Stimulated activated CD8-positive, alpha-beta memory T cell treated with anti-CD3 and anti-CD28 coated beads, Interleukin-2, amount 100 ng/mL, for 48 hours (primary cell): ENCODE measurements around the gene ANKK1.

ENCODE experiments used
- DNase-seq, 2 donors: peaks; one replicate each; pipeline ENCODE4 v3.0.0-alpha.2; 2020; ENCODE audit warnings: low read depth in 2 of 2

ANKK1 gene

DNA sequence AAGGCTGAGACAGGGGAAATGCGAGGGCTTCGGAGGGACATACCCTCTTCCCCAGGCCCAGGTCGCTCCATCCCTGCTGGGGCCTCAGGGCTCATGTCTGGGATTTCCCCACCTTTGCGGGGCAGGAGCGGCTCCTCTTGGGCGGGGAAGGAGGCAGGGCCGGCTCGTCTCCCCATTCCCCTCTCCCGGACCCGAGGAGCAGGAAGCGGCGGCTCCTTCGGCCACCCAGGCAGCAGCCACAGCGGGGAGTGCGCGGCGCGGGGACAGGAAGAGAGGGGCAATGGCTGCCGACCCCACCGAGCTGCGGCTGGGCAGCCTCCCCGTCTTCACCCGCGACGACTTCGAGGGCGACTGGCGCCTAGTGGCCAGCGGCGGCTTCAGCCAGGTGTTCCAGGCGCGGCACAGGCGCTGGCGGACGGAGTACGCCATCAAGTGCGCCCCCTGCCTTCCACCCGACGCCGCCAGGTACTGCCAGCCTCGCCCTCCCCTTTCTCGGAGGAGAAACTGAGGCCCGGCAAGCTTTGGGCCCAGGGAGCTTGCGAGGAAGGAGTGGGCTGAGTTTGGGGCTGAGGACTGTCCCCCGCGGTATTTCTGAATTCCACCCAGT lies at the start of gene ANKK1:
ANKK1 (plus strand) TSS at position 175 of the 607 bp plus-strand sequence; CDS start at position 281, 106 bp downstream.
- DNase-seq: no peak

DNA sequence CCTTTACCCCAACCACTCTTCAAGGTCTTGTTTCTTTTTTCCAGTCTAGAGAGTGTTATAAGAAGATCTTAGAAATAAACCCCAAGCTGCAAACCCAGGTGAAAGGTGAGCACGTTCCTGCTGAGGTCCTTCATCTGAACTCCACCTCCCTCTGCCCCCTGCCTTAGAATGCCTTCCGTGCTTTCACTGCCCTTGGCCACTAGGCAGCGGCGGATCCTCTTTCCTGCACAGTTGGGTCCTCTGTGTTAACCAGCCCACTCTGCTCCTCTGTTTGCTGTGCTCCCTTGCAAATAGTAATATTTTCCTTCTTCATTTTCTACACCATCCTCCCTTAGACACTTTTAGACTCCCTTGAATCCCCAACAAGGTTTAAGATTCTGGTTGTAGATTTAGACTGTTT lies 48.8 kb upstream of the ANKK1 start:
- DNase-seq: no peak

DNA sequence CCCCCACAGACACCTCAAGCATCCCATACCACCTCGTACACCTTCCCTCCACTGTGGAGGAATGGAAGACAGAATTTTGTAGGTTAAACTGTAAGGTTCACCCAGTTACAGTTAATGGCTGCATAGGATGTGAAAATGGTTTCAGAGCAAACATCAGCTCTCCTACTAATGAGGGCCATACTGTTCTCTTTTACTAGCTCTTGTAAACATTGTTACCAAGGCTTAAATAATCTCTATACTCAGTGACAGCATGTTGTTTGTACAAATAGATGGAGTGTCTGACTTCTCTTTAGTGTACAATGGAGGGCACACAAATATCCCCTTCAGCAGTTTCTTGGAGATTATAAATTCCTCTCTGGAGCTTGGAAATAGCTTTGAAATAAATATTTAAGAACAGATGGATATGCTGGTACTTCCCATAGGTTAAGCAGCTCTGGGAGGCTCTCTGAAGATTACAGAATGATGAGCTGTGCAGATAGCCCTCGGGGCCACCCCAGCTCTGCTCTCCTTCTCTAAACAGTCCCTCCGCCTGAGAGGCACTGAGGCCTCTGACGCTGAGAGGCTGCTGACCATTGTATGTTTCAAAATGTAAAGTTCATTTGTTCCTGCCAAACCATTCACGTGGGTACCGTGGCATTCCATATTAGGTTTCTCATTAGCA lies 47.5 kb upstream of the ANKK1 start:
- DNase-seq: no peak

DNA sequence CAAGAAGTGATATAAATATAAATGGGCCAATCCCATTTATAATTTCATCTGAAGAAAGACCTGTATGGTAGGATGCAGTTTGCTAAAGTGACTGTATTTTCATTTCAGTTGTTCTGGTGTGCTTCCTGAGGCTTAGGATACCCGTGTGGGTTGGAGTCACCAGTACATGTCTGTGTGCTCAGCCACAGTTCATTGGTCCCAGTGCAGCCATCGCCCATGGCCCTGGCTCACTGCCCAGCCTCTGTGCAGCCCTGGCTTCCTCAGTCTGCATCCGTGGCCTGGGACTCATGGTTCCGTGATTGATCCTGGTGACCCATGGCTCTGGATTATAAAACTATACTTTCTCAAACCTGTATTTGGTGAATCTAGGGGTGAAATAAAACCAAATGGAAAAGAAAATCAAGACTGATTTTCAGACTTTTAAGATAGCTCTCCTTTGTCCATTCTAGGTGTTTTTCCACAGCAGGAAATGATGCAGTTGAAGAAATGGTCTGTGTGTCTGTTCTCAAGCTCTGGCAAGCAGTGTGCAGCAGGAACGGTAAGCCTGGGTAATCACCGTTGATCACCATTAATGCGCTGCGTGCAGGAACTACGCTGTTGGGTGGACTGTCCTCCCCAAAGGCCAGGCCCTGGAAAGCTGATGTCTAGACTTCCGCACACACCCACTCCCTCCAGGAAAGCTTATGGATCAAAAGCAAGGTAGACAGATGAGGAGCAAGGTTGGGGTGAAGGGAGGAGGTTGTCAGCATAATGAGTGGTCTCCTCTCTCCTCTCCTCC lies 46.0 kb upstream of the ANKK1 start:
- DNase-seq: no peak

DNA sequence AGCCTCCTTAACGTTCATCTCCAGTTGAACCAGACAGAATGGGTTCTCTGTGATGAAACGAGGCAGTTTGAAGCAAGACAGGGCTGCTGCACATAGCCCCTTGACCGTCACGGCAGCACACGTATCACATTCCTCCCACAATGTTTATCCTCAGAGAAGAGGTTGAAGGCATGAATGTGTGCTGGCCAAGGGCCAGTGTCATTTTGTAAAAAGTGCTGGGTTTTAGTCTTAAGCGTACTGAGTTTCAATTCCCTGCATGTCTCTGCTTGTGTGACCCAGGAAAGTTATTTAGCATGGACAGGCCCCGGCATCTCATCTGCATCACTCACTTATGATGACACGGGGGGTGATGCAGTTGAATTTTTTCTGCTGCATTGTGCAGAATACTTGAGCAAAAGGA lies 41.6 kb upstream of the ANKK1 start:
- DNase-seq: no peak

GRCh38 chr11:113349528-113349927 lies 38.1 kb upstream of the ANKK1 start:
- DNase-seq: no peak

GRCh38 chr11:113350336-113351067 lies 37.1 kb upstream of the ANKK1 start:
- no peak for DNase-seq

DNA sequence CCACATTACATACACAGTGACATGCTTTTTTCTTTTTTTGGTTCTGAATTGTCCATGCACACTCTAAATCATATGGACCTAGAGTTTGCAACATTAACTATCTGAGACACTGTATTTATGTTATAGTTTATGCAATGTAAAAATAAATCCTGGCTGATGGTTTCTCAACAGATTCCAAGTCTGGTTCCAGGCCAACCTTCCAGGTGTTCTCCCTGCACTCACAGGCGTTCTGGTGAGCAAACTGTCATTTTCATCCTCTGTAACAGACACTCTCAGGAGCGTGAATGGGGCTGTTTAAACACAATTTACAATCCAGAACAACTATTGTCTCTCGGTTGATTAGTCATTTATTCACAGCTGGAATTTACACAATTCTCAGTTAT lies 36.5 kb upstream of the ANKK1 start:
- no peak for DNase-seq

DNA sequence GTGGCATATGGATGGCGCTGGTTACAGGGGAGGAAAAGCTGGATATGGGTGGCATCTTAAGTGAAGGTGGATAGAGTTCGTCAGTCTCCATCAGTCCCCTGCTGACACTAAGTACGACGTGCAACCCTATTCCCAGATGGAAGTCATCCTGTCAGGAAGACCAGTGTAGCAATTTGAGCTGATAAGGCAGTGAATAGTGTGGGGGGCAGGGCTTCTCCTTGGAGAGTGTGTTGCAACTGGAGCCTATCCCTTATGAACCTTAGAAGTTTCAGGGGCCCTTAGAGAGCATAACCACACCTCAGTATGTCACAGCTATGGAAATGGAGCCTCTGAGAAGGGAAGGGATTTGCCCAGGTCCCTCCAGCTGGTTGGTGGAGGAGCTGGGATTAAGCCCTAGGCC lies 36.1 kb upstream of the ANKK1 start:
- no peak for DNase-seq

GRCh38 chr11:113356203-113356602 lies 31.4 kb upstream of the ANKK1 start:
- DNase-seq: no peak

GRCh38 chr11:113363406-113363805 lies 24.2 kb upstream of the ANKK1 start:
- DNase-seq: no peak

- DNase-seq: no peak
Measured at GRCh38 chr11:113363996-113364641, 23.5 kb upstream of the ANKK1 start.

GRCh38 chr11:113365895-113366294 lies 21.7 kb upstream of the ANKK1 start:
- DNase-seq: no peak

GRCh38 chr11:113369411-113369810 lies 18.2 kb upstream of the ANKK1 start:
- no peak for DNase-seq

DNA sequence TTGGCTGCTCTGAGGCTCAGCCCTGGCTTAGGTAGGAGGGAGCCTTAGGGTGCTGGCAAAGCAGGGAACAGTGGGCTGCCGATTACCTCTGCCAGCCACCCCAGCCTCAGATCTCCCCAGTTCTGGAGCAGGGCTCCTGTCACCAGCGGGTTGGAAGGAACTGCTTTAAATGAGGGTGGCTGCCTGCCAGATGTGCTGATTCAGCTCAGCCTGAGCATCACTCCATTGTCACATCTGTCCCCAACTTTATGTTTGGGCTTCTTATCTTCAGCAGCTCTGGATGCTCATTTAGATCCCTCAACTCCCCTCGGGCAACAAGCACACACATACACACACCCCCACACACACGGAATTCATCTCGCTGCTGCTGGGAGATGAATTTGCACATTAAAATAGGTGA lies 16.9 kb upstream of the ANKK1 start:
- no peak for DNase-seq

DNA sequence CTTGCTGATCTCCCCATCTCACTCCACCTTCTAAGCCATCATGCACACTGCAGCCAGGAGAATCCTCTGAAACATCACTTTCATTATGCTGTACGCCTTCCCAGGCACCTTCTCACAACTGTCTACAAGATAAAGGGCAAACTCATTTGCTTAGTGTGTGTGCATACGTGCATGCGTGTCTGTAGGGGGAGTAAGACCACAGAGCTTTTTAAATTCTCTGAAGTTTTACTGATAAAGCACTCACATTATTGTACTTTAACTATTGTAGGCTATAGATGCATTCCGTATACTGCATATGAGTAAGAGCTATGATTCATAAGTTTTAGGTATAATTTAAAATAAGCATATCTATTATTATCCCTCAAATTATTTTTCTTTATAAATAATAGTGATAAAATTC lies 15.3 kb upstream of the ANKK1 start:
- no peak for DNase-seq

- DNase-seq: no peak
Measured at GRCh38 chr11:113373306-113373705, 14.3 kb upstream of the ANKK1 start.

DNA sequence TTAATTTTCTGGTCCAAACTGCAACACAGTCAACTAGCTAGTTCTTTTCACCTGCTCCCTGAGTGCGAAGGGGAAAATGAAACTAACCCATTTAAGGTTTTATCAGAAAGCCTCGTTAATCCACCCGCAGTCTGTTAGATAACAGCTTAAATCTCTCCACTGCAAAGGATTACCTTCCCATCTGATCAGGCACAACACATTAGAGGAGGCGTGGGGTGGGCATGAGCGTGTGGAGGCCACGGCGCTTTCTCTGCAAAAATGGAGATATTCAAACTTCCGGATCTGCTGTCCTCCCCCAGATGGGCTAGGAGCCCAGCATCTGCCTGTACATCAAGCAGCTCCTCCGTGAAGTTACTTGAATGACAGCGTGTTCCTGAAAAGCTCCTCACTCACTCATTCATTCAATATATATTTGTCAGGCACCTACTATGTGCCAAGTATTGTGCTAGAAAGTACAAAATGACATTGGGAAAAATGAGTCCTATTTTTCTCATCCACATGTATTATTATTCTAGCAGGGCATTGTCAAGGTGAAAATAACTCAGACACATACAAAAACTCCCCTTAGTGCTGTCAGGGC lies 13.5 kb upstream of the ANKK1 start:
- DNase-seq: no peak

GRCh38 chr11:113375402-113375801 lies 12.2 kb upstream of the ANKK1 start:
- no peak for DNase-seq

DNA sequence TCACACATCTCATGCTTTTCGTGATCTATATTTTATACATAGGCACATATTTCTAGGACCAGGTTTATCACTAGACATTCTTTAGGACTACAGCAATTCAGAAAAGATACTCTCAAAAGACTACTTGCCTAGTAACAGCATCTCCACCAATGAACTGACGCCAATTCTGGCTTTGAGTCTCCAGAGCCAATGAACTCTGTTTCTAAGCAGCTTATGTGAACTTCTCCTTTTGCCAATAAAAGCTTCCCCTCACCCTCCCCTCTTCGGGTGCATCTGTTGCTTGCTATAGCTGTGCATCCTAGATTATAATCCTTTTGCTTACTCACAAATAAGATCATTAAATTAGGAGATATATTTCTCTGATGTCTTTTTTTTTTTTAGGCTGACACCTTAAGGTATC lies 11.4 kb upstream of the ANKK1 start:
- no peak for DNase-seq

DNA sequence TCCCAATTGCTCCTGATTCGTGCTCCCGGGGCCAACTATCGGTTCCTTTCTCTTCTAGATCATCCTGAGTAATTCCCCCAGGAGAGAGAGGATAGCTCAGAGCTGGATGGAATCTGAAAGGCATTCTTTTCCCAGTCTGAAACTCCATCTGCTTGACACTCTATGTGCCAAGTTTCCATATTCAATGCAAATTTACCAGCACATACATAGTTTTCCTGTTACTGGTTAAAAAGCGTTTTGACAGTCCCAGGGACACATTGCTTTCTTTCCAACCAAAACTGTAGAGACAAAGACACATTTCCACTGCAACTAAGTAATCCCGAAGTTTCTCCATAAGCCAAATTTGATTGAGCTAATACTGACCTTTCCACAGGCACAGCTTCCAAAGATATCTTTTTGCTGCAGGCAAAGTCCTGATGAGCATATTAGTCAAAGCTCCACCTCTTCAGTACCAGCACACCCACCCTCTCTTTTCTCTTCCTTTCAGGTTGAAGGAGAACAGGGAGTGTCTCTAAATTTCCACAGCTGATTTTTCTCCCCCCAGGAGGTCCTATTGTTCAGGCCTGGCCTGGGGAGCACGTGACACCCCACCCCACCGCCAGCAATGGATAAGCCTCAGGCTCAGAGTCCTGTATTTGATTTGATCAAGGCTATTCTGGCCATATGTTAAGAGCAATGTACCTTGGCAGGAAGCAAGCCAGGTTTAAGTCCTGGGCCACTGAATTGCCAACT lies 9.7 kb upstream of the ANKK1 start:
- DNase-seq: no peak
